Measurements from ENCODE around the gene ZMYND8.

Gene ZMYND8

GRCh38 chr20:47359530-47360296 is 3.2 kb upstream of the ZMYND8 start:
- H3K4me3 ChIP-seq (ENCODE audit: low read depth, low read length): no peak overlapping the region
- DNase-seq (ENCODE audit: low read depth): no peak

DNA sequence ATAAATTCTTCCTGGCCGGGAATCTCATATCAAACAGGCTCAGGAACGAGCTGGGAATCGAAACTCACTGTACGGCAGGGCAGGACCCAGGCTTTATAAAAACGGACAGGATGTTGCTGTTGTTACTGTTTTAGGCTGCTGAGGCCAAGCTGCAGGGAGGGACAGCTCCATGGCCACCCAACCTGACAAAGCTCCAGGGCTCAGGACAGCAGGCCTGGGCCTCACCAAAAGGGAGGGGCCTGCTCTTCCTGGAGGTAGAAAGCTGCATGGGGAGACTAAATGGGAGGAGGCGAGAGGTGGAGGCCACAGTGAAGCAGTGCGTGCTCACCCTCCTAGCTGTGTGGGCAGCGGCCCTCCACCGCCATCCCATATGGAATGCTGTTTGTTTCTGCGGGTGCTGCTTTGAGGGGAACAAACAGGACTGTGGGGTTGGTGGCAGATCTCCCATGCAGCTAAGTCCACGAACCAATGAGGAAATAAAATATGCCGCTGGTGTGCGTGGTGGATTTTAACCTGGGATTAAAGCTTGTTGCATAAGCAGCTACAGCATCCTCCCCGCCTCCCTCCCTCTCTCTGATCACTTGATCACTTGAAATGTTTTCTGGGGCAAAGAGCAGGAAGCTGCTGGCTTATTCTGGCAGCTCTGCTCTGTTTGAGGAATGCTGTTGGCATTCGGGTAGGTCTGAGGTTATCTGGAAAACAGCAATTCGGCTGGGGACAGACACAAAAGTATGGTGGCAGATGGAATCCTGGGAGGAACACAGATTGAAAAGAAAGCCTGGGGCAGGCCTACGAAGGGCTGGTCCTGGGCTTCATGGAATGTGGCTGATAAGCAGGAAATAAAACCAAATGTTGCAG is 2.4 kb upstream of the ZMYND8 start:
- no peak overlapping the region for H3K4me3 ChIP-seq (ENCODE audit: low read depth, low read length)
- TF ChIP-seq, protein P1, sequence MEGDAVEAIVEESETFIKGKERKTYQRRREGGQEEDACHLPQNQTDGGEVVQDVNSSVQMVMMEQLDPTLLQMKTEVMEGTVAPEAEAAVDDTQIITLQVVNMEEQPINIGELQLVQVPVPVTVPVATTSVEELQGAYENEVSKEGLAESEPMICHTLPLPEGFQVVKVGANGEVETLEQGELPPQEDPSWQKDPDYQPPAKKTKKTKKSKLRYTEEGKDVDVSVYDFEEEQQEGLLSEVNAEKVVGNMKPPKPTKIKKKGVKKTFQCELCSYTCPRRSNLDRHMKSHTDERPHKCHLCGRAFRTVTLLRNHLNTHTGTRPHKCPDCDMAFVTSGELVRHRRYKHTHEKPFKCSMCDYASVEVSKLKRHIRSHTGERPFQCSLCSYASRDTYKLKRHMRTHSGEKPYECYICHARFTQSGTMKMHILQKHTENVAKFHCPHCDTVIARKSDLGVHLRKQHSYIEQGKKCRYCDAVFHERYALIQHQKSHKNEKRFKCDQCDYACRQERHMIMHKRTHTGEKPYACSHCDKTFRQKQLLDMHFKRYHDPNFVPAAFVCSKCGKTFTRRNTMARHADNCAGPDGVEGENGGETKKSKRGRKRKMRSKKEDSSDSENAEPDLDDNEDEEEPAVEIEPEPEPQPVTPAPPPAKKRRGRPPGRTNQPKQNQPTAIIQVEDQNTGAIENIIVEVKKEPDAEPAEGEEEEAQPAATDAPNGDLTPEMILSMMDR (IDR thresholded peaks at IDR 0.05; ENCODE audit: control insufficient read depth, extremely low read depth, insufficient read depth): no peak
- DNase-seq (ENCODE audit: low read depth): peak; percentile 87

More at GRCh38 chr20:47359530-47360296, 3.2 kb upstream of the ZMYND8 start:
- TF ChIP-seq, protein P1 (IDR thresholded peaks at IDR 0.05; ENCODE audit: control insufficient read depth, extremely low read depth, insufficient read depth): no peak

- no peak for DNase-seq (ENCODE audit: low read depth)
- H3K4me3 ChIP-seq (ENCODE audit: low read depth, low read length): no peak overlapping the region
- TF ChIP-seq, protein P1 (IDR thresholded peaks at IDR 0.05; ENCODE audit: control insufficient read depth, extremely low read depth, insufficient read depth): no peak
Measured at GRCh38 chr20:47358039-47358671, 1.7 kb upstream of the ZMYND8 start.

DNA sequence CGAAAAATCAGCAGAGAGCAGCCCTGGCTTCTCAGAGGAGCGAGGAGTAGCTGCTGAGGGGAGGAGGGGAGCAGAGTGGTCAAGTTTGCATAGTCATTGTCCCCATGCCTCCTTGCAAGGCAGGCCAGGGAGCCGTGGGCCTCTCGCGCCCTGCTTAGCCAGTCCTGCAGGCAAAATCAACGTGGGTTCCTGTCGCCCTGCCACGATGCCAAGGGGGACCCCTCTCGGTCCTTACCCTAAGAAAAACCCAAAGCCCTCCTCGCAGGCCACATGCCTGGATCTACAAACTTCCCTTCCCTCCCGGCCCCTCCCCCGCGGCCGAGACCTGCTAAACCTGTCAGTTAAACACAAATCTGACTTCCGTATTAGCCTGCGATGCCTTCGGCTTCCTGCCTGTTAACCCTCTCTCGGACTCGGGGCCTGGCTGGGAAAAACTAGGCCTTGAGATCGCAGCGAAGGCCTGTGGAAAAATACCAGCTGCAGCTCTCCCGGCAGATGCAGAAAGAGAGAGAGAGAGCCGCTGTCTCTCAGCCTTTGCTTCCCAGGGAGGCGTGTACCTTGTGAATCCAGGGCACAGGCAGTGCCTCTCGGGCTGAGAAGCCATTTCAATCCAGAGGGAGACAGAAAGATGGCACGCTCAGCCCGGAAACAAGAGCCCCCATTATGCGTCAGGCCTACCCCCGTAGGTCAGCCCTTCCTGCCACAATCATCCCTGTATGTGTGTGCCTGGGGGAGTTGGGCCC is 968 bp upstream of the ZMYND8 start:
- peak; percentile 99 for DNase-seq (ENCODE audit: low read depth)
- TF ChIP-seq, protein P1 (IDR thresholded peaks at IDR 0.05; ENCODE audit: control insufficient read depth, extremely low read depth, insufficient read depth): no peak
- H3K4me3 ChIP-seq (ENCODE audit: low read depth, low read length): peak overlapping the region; percentile 53

- DNase-seq (ENCODE audit: low read depth): no peak
- TF ChIP-seq, protein P1 (IDR thresholded peaks at IDR 0.05; ENCODE audit: control insufficient read depth, extremely low read depth, insufficient read depth): no peak
- peak overlapping the region; percentile 53 for H3K4me3 ChIP-seq (ENCODE audit: low read depth, low read length)
Measured at GRCh38 chr20:47356220-47356525, 326 bp downstream of the ZMYND8 start.

DNA sequence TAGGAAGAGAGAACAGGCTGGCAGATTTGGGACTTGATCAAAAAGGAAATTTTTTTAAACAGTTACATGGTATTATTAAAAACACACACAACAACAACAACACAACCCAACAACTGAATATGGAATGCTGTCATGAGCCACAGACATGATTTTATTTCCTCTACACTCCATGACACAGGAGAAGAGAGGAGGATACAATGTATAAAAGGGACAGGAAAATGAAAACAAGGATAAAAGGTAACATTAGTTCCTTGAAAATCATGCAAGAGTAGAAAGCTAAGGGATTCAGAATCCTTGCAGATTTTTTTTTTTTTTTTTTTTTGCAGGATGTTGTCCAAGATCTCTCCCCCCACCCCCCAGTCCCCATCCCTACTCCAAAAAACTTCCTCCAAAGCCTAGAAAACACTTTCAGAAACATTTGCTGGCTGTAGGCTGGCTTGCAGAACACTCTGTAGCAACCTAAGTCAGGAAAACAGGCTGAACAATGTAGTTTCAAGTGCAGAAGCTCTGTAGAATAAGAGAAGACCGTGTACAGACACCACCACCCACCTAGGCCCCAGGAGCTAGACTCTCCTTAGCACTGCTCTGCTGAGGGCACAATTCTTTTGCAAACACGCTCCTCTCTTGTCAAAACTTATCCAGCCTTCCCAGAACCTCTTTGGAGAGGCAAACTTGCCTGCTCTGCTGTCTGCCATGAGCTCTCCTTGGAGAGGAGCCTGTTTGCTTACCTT is 845 bp downstream of the ZMYND8 start:
- DNase-seq (ENCODE audit: low read depth): no peak
- peak overlapping the region; percentile 53 for H3K4me3 ChIP-seq (ENCODE audit: low read depth, low read length)
- TF ChIP-seq, protein P1 (IDR thresholded peaks at IDR 0.05; ENCODE audit: control insufficient read depth, extremely low read depth, insufficient read depth): no peak
